IMR-90 (cell line): ENCODE results near the gene ABLIM3. TPM values are rescaled to one million over a fixed set of nuclear protein-coding genes. Genes with fewer than 3 reads are reported as not detected.
A peak's percentile ranks its signal among the peaks of the same experiment; 100 is the strongest.

ENCODE experiments used
- ATAC-seq: fragments of 200-7000 bp; cut with Tn5 transposase; 2 replicates; pipeline ENCODE4 v1.9.1; 2020; ENCODE audit warnings: low read depth, mild to moderate bottlenecking, moderate library complexity
- BruUV-seq: library from RNA; stranded (reverse); fragments of 400-500 nt; replicated peaks from 2 replicates; lab custom pipeline; 2021; lab: Mats Ljungman, UMichigan
- CTCF ChIA-PET: fragments of 300-600 bp; formaldehyde crosslinking; extraction: SDS; loops from one replicate; lab custom pipeline; 2021; ENCODE audit warnings: antibody characterized with exemption; lab: Yijun Ruan, JAX
- POLR2A ChIA-PET: fragments of 300-600 bp; sonication (Branson Sonifier 250); formaldehyde crosslinking; loops from one replicate; lab custom pipeline; 2022; ENCODE audit warnings: antibody characterized with exemption; ENCODE audit not compliant: unreplicated experiment; lab: Charles Lee
- DNase-seq: peaks from one replicate; pipeline ENCODE4 v3.0.0; 2013
- H2AFZ ChIP-seq: replicated peaks from 2 replicates; pipeline ENCODE3; 2013; ENCODE audit warnings: low read length, mild to moderate bottlenecking; ENCODE audit not compliant: poor library complexity
- H2AK5ac ChIP-seq: 2 replicates; pipeline ENCODE4 v1.6.1; 2013; ENCODE audit warnings: low read depth, low read length, inconsistent platforms
- H2AK9ac ChIP-seq: replicated peaks from 2 replicates; pipeline ENCODE3; 2013; ENCODE audit warnings: mild to moderate bottlenecking, low read depth, low read length, moderate library complexity; ENCODE audit not compliant: poor library complexity
- H2BK120ac ChIP-seq: 2 replicates; pipeline ENCODE4 v1.6.1; 2013; ENCODE audit warnings: low read depth, low read length, inconsistent platforms
- H2BK15ac ChIP-seq: 3 replicates; pipeline ENCODE4 v1.6.1; 2013; ENCODE audit warnings: low read depth, low read length, inconsistent platforms
- H2BK20ac ChIP-seq: 2 replicates; pipeline ENCODE4 v1.6.1; 2013; ENCODE audit warnings: low read depth, mild to moderate bottlenecking, inconsistent platforms, low read length, moderate library complexity
- H2BK5ac ChIP-seq: 2 replicates; pipeline ENCODE4 v1.6.1; 2013; ENCODE audit warnings: mild to moderate bottlenecking, low read depth, low read length, inconsistent platforms; ENCODE audit not compliant: poor library complexity, severe bottlenecking
- H3K14ac ChIP-seq: replicated peaks from 2 replicates; pipeline ENCODE4 v1.6.1; 2013; ENCODE audit warnings: low read depth, low read length, inconsistent platforms
- H3K18ac ChIP-seq: 2 replicates; pipeline ENCODE4 v1.6.1; 2013; ENCODE audit warnings: low read depth, low read length, control low read depth
- H3K23ac ChIP-seq: 2 replicates; pipeline ENCODE4 v1.6.1; 2013; ENCODE audit warnings: low read depth, low read length, inconsistent platforms
- H3K27ac ChIP-seq: 2 replicates; pipeline ENCODE4 v1.5.1; 2013; ENCODE audit warnings: mild to moderate bottlenecking, control low read depth, low read length; ENCODE audit not compliant: insufficient read depth
- H3K27me3 ChIP-seq: 2 replicates; pipeline ENCODE4 v1.6.1; 2013; ENCODE audit warnings: low read length; ENCODE audit not compliant: control insufficient read depth, insufficient read depth
- H3K36me3 ChIP-seq: 2 replicates; pipeline ENCODE4 v1.6.1; 2013; ENCODE audit warnings: low read length, mixed read lengths; ENCODE audit not compliant: control insufficient read depth, insufficient read depth
- H3K4ac ChIP-seq: 2 replicates; pipeline ENCODE4 v1.6.1; 2013; ENCODE audit warnings: low read depth, low read length, inconsistent platforms
- H3K4me1 ChIP-seq: 2 replicates; pipeline ENCODE4 v1.6.1; 2013; ENCODE audit warnings: low read length, mixed read lengths; ENCODE audit not compliant: control insufficient read depth, insufficient read depth
- H3K4me2 ChIP-seq: 2 replicates; pipeline ENCODE4 v1.6.1; 2013; ENCODE audit warnings: low read depth, mild to moderate bottlenecking, control low read depth, low read length, moderate library complexity
- H3K4me3 ChIP-seq: 2 replicates; pipeline ENCODE4 v1.5.1; 2013; ENCODE audit warnings: low read depth, mild to moderate bottlenecking, control low read depth, low read length, moderate library complexity; ENCODE audit not compliant: insufficient read depth
- H3K56ac ChIP-seq: 2 replicates; pipeline ENCODE4 v1.6.1; 2013; ENCODE audit warnings: low read length, inconsistent platforms; ENCODE audit not compliant: insufficient read depth; ENCODE audit errors: extremely low read depth
- H3K79me1 ChIP-seq, 2 experiments: 2 replicates each; pipeline ENCODE4 v1.6.1; 2013; ENCODE audit warnings: low read length in 2 of 2, inconsistent platforms in 1 of 2, low read depth in 1 of 2
- H3K9ac ChIP-seq: 2 replicates; pipeline ENCODE4 v1.6.1; 2013; ENCODE audit warnings: low read depth, low read length, control low read depth
- H3K9me1 ChIP-seq: 2 replicates; pipeline ENCODE4 v1.6.1; 2013; ENCODE audit warnings: low read length, inconsistent platforms; ENCODE audit not compliant: insufficient read depth
- H3K9me3 ChIP-seq: 2 replicates; pipeline ENCODE4 v1.6.1; 2013; ENCODE audit warnings: low read length; ENCODE audit not compliant: control insufficient read depth, insufficient read depth
- H4K20me1 ChIP-seq: 2 replicates; pipeline ENCODE4 v1.6.1; 2013; ENCODE audit warnings: low read length, inconsistent platforms; ENCODE audit not compliant: insufficient read depth
- H4K5ac ChIP-seq: 2 replicates; pipeline ENCODE4 v1.6.1; 2013; ENCODE audit warnings: mild to moderate bottlenecking, low read depth, low read length, control low read depth
- H4K8ac ChIP-seq, 2 experiments: 2 replicates each; pipeline ENCODE4 v1.6.1; 2013; ENCODE audit warnings: low read depth in 2 of 2, low read length in 2 of 2, control low read depth in 1 of 2, inconsistent platforms in 1 of 2
- H4K91ac ChIP-seq: 2 replicates; pipeline ENCODE4 v1.6.1; 2013; ENCODE audit warnings: low read depth, low read length, inconsistent platforms; ENCODE audit not compliant: insufficient read depth
- BHLHE40 ChIP-seq: fragments of 150-350 bp; IDR thresholded peaks from 2 replicates; pipeline ENCODE4 v1.6.1; 2016; ENCODE audit warnings: mild to moderate bottlenecking, low read depth, low read length
- CEBPB ChIP-seq: IDR thresholded peaks from 2 replicates; pipeline ENCODE4 v1.6.1; 2012; ENCODE audit warnings: low read depth, low read length, improper control_type of control experiment
- CTCF ChIP-seq: conservative IDR thresholded peaks from 2 replicates; pipeline ENCODE4 v1.5.1; 2012; ENCODE audit warnings: mild to moderate bottlenecking, low read depth, low read length, improper control_type of control experiment
- FOS ChIP-seq: fragments of 150-350 bp; IDR thresholded peaks from 2 replicates; pipeline ENCODE4 v1.6.1; 2016; ENCODE audit warnings: low read depth, low read length
- MAFK ChIP-seq: IDR thresholded peaks from 2 replicates; pipeline ENCODE4 v1.6.1; 2012; ENCODE audit warnings: low read depth, low read length, improper control_type of control experiment
- MAZ ChIP-seq: IDR thresholded peaks from 2 replicates; pipeline ENCODE4 v1.6.1; 2012; ENCODE audit warnings: low read depth, mild to moderate bottlenecking, low read length, improper control_type of control experiment, moderate library complexity, borderline replicate concordance
- MXI1 ChIP-seq: IDR thresholded peaks from 2 replicates; pipeline ENCODE4 v1.6.1; 2012; ENCODE audit warnings: low read depth, mild to moderate bottlenecking, low read length, moderate library complexity, borderline replicate concordance
- POLR2A ChIP-seq: IDR thresholded peaks from 2 replicates; pipeline ENCODE4 v1.6.1; 2012; ENCODE audit warnings: mild to moderate bottlenecking, low read depth, low read length
- RAD21 ChIP-seq: IDR thresholded peaks from 2 replicates; pipeline ENCODE4 v1.6.1; 2012; ENCODE audit warnings: low read length, improper control_type of control experiment
- RFX5 ChIP-seq: IDR thresholded peaks from 2 replicates; pipeline ENCODE4 v1.8.0; 2012; ENCODE audit warnings: low read depth, mild to moderate bottlenecking, low read length, moderate library complexity
- SMC3 ChIP-seq: fragments of 150-350 bp; IDR thresholded peaks from 2 replicates; pipeline ENCODE4 v1.6.1; 2016; ENCODE audit warnings: low read depth, mild to moderate bottlenecking, antibody characterized with exemption, low read length, moderate library complexity
- USF2 ChIP-seq: fragments of 150-350 bp; IDR thresholded peaks from 2 replicates; pipeline ENCODE4 v1.6.1; 2017; ENCODE audit warnings: mild to moderate bottlenecking, antibody characterized with exemption, low read length, low read depth
- WGBS, 2 experiments: methylation state at CpG; one replicate each; pipeline versions ENCODE4 v1.1.5 to v1.1.7; 2013; ENCODE audit warnings: missing lambda C conversion rate in 2 of 2; ENCODE audit not compliant: insufficient read length in 1 of 2; ENCODE audit errors: extremely low coverage in 2 of 2; 5-methylcytosine and 5-hydroxymethylcytosine counted together
- dilution Hi-C: fragments of 300-500 bp; cut with HindIII; formaldehyde crosslinking; loops from one replicate; pipeline ENCODE4 v1.14.3; 2018; ENCODE audit warnings: low sequenced_read_pairs; ENCODE audit not compliant: unreplicated experiment
- in situ Hi-C: fragments of 300-500 bp; cut with MboI; formaldehyde crosslinking; loops from 3 replicates; pipeline ENCODE4 v1.14.3; 2019; ENCODE audit warnings: low sequenced_read_pairs, inconsistent platforms, mixed read lengths
- intact Hi-C: fragments of 100-400 bp; cut with micrococcal nuclease; formaldehyde crosslinking; loops from 2 replicates; pipeline ENCODE4 v1.10.0; 2022
- polyA plus RNA-seq, 3 experiments: library from polyadenylated mRNA; depleted of rRNA; stranded (reverse); fragments of >200 nt; gene quantifications; 2 replicates each; pipeline ENCODE4 v1.2.3, GENCODE V29; 2012; ENCODE audit warnings: low replicate concordance in 1 of 3
- total RNA-seq: library from RNA; depleted of rRNA; stranded (reverse); fragments of >200 nt; gene quantifications from 2 replicates; pipeline ENCODE4 v1.2.3, GENCODE V29; 2012

ABLIM3 gene
- total and polyA plus RNA-seq, 2 of the 4 experiments (the other 2 are of a cell fraction) = 33.3 to 69.9 TPM

- peak; percentile 74 for DNase-seq
- H4K5ac ChIP-seq = no peak overlapping the region
- dilution Hi-C loops = no loop called here
These were observed 21.2 kb downstream of the ABLIM3 start for GRCh38 chr5:149162401-149163084.

More at GRCh38 chr5:149162401-149163084, 21.2 kb downstream of the ABLIM3 start:
- Histone ChIP-seq H3K79me1 (peaks cover 47 to 79% of the 10 kb centered on the region in 2 experiments), H3K4me3 (no peak overlapping the region), H3K27ac (no peak overlapping the region), H3K9ac (no peak overlapping the region), H3K14ac (no peak overlapping the region), H3K23ac (no peak overlapping the region), H2BK20ac (no peak overlapping the region), H4K20me1 (no peaks in the 10 kb centered on the region), H2AK5ac (peak overlapping the region; percentile 56), H3K18ac (no peak overlapping the region), H2BK5ac (no peak overlapping the region), H2BK15ac (no peak overlapping the region), H4K91ac (no peak overlapping the region), H3K4ac (peak overlapping the region; percentile 16), H4K8ac (peak overlapping the region in 1 of 2 experiments; percentile 34; a peak in 1 of 4 replicates), H3K27me3 (no peaks in the 10 kb centered on the region), H3K56ac (no peak overlapping the region), H3K36me3 (peaks cover 2% of the 10 kb centered on the region; the same call in 1 of the 2 replicates), H2AK9ac (no peak overlapping the region), H3K4me1 (peaks cover 10% of the 10 kb centered on the region; the same call in 1 of the 2 replicates), H3K9me1 (peaks cover 30% of the 10 kb centered on the region), H3K9me3 (no peaks in the 10 kb centered on the region), H2AFZ (no peak overlapping the region), H2BK120ac (peak overlapping the region; percentile 21; the same call in 1 of the 2 replicates), H3K4me2 (no peak overlapping the region)
- intact Hi-C loops (no loop called here), in situ Hi-C loops (loop anchor here (25.0 kb wide), 1 partner anchor 400 kb away; the partner anchor contains the start of gene CSNK1A1)
- no TSS peak for BruUV-seq
- POLR2A ChIA-PET = no interaction called here
- CTCF ChIA-PET = no interaction called here
- no peak for TF ChIP-seq RFX5
- no peak for TF ChIP-seq MAZ
- TF ChIP-seq CTCF = no peak
- TF ChIP-seq BHLHE40 = no peak
- peak; percentile 50; the same call in 1 of the 2 replicates for TF ChIP-seq CEBPB
- peak; percentile 38; the same call in 1 of the 2 replicates for TF ChIP-seq FOS
- TF ChIP-seq POLR2A = no peak
- TF ChIP-seq MXI1 = no peak
- no peak for TF ChIP-seq RAD21
- no peak for TF ChIP-seq USF2
- TF ChIP-seq MAFK = no peak
- no peak for TF ChIP-seq SMC3
- ATAC-seq = no peak
- WGBS, 2 experiments = 97% methylated on average over 3 of the region's 9 CpGs; no CpG with 5 or more reads in 1 of the 2 experiments
